HG03039 (cell line): ENCODE measurements around the gene QSER1.
"Not testable (repeated sequence)": the region's sequence is repeated elsewhere in the genome, so short reads cannot be mapped to it uniquely, and the experiment has no call there.

Experiments
- ATAC-seq: cut with Tn5 transposase; IDR thresholded peaks from one replicate; pipeline ENCODE4 v1.9.1; 2021; ENCODE audit warnings: mild to moderate bottlenecking, moderate library complexity; ENCODE audit not compliant: unreplicated experiment

QSER1 gene

DNA sequence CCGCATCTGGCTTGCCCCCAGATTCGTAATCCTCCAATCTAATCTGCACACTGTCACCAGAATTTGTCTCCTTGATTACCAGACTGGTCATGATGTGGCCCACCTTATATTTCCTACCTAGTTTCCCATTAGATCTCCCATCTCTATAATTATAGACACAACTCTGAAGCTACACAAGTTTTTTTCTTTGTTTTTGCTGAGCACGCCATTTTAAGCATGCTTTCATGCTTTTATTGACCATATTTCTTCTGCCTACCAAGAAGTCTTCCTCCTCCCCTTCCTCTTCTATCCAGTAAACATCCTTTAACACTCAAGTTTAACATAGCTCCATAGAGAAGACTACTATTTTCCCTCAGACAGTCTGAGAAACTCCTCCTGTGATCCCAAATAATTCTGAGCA lies 98.8 kb downstream of the QSER1 start:
- ATAC-seq, result no peak

GRCh38 chr11:32991898-32992297 lies 99.3 kb downstream of the QSER1 start:
- ATAC-seq, result no peak

- no peak for ATAC-seq
Measured at GRCh38 chr11:33000181-33000580, 107.6 kb downstream of the QSER1 start.

DNA sequence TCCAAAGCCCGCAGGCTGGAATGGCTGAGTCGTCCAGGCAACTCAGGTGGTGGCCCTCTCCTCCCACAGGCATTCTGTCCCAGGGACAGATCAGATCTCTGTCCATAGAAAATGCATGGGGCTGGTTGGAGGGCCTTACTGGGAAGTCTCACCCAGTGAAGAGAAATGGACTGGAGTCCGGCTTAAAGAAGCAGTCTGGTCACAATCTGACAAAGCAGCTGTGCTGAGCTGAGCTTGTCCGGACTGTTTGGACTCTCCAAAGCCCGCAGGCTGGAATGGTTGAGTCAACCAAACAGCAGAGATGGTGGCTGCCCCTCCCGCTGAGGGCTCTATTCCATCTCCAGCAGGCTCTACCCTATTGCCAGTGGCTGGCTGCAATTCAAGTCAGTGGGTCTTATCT lies 108.7 kb downstream of the QSER1 start:
- ATAC-seq, result no peak

DNA sequence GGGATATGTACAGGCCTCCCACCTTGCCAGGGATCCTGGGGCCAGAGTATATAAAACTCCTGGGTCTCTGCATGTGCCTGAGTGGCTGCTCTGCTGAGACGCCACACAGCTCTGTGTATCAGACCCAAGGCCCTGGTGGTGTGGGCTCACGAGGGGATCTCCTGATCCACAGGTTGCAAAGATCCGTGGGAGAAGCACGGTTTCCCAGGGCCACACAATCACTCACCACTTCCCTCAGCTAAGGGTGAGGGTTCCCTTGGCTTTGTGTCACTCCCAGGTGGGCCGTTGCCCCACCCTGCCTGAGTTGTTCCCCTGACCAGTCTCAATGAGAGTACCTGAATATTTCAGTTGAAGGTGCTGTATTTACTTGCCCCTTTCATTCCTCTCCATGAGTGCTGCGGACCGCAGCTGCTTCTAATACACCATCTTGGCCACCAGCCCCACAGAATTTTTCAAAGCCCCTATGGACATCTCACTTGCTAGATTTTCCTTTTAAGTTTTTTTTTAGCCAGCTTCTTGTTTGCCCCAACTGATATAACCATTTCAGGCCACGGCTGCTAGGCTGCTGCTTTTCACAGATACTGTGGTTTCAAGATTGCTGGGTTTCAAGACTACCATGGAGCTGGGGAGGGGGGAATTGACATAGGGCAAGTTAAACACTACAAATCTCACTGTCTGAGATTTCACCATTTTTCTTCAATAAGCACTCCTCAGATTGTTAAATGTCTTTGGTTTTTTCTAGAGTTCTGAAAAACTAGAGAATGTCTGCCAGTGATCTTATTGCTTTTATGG lies 109.3 kb downstream of the QSER1 start:
- no peak for ATAC-seq

GRCh38 chr11:33005175-33005574 lies 112.6 kb downstream of the QSER1 start:
- ATAC-seq, result no peak

GRCh38 chr11:33006010-33006409 lies 113.4 kb downstream of the QSER1 start:
- ATAC-seq, result no peak

DNA sequence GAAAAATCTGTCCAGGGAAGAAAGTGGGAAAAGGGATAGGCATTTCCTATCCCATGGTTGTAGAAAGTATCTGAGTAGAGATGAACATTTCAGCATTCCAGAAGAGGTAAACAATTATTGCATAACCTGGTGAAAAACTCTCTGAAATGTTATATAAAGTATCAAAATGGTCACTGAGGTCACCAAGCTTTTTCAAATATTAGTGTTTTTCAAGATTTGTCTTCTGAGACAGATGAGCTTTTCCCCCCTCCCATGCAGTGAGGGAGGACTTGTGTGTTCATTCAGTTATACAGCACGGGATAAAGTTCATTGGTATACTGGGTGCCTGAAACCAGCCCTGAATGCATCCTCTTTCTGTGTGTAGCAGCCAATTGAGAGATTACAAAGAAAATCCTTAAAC lies 121.1 kb downstream of the QSER1 start:
- no peak for ATAC-seq

DNA sequence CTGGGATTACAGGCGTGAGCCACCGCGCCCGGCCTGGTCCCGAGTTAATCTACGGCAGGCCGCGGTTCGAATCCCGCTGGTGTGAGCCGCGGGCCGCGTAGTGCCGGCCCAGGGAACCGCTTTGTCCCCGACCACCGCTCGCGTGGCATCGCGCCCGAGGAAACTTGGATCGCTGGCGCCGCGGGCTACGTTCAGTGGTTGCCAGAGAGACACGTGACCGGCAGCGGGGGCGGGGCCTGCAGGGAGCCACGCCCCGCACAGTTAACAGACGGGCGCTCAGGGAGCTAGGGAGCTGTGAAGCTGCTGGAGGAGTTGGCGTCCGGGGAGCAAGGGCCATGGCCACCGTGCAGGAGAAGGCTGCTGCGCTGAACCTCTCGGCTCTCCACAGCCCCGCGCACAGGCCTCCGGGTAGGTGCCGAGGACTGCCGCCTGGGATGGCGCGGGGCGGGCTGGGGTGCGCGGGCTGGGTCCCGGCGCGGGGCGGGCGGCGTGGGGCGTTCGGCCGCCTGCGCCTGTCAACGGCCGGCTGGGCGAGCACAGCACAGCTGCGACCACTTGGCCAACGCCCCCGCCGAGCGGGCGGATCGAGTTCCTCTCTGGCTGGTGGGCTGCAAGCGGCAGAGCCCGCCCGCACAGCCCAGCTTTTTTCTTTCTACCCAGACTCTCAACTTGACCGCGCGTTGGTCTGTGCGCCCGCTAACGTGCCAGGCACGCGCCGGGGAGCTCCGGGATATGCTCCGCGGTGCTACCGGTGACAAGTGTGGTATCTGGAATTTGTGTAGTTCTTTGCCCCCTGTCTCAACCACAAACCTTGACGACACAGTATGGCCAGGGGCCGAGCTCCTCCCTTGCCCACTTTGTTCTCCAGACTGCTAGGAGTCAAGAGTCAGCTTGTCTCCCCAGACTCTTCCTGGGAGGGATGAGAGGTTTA lies 123.3 kb downstream of the QSER1 start, which contains the start of gene DEPDC7:
DEPDC7 (plus strand) TSS at position 258 of the 931 bp plus-strand sequence; CDS start at position 336, 78 bp downstream.
- ATAC-seq, result peak; percentile 84

DNA sequence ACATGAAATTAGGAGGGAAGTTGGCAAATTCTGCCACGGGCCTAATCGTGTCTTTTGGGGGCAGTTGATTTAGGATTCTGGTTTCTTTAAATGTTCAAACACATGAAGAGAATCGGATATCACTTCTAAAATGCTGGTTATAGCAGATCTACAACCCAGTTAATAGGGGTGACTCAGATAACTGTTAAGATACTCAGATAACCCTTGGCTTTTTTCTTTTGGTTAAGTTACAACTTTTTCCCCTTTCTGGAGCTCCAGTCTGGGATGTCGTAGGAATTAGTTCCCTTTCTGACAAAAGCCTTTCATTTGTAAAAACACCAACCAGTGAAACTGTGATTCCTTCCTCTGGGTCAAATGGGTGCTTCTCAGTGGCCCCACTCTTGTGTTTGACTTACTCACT lies 124.0 kb downstream of the QSER1 start:
- ATAC-seq, result no peak

- ATAC-seq, result no peak
Measured at GRCh38 chr11:33017478-33017877, 124.9 kb downstream of the QSER1 start.

- no peak for ATAC-seq
Measured at GRCh38 chr11:33017965-33018364, 125.4 kb downstream of the QSER1 start.

DNA sequence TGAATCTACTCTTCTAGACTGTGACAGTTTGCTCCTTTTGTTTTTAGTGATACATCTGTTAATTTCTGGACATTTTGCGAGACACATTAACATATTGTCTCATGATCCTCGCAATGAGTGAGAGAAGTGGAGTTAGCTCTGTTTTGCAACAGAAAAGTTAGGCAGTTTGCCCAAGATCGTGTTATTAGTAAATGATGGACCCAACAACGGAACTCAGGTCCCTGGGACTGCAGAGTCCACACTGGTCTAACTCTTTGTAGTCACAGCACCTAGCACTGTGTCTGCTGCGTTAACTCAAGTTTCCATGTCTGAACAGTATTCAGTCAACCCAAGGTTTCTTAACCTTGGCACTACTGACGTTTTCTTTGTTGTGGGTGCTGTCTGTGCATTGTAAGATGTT lies 126.2 kb downstream of the QSER1 start:
- ATAC-seq, result no peak

- no peak for ATAC-seq
Measured at GRCh38 chr11:33021501-33021900, 128.9 kb downstream of the QSER1 start.

GRCh38 chr11:33021937-33022336 lies 129.3 kb downstream of the QSER1 start:
- no peak for ATAC-seq

DNA sequence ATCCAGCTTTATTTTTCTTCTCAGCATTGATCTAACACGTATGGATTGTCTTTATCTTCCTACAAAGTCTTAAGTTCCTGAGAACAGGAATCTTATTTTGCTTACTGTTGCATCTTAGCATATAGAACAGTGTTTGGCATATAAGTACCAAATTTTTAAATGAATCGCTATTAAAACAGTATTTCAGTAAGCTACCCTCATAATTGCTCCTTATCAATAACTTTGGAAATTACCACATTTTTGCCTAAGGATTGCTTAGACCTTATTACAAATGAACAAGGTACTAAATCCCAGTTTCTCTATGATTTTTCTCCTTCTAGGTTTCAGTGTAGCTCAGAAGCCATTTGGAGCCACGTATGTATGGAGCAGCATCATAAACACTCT lies 132.7 kb downstream of the QSER1 start:
- no peak for ATAC-seq

DNA sequence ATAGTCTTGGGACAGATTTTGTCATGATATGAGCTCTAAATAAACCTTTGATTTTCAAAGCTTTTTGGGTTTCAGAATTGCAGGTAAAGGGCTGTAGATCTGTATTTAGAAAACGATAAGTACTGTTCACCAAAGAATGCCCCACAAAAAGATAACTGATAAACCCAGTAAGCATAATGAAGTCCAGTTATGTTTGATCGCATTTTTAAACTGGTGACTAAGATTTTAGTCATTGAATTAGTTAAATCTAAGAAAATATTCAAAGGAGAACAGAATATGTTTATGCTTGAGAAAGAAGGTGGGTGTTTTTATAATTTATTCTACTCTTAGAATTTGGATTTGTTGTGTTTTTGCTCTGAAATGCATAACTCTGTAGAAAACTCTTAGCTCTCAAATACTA lies 134.6 kb downstream of the QSER1 start:
- ATAC-seq, result no peak

DNA sequence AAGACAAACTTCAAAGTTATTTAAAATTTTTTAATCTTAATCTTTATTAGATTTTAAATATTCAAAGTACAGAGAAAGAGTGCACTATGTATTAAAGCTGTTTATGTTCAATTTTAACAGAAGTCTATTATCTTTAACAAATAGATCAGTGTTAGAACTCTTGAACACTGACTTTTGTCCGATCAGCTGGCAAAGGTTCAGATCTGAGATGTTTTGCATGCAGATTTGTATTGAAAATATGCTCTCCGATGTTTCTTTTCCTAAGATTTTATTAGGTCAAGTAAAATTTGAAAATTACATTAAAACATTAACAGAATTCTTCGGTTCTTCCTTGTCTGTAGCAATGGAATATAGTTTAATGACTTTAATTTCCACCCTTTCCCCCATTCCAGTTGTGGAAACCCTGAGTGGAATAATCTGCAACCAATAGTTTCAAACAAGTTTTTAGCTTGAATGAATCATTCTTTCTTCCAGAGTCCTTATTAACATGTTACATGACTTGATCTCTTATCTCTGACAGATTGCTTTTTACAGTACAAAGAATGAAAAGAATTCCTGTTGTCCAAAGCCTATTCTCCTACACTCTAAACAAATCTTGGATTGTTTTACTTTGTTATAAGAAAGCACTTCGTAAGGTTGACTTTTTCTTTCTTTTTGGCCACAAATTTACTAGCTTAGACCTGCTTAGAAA lies 135.4 kb downstream of the QSER1 start:
- ATAC-seq, result no peak

DNA sequence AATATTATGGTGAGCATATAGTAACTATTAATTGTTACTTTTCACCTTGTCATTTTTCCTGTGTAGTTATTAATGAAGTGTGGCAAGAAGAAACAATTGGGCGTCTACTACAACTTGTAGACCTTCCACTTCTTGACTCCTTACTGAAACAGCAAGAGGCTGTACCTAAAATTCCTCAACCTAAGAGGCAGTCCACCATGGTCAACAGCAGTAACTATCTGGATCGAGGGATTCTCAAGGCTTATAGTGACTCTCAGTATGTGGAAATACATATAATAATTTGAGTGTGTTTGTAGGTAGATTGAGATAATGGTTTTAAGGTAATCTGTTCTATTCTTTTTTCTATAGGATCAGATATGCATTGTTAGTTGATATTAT lies 135.9 kb downstream of the QSER1 start:
- no peak for ATAC-seq

- not testable (repeated sequence) for ATAC-seq
Measured at GRCh38 chr11:33029218-33029617, 136.6 kb downstream of the QSER1 start.
